NCI-H510A treated with DMSO at 0.1 percent for 48 hours (cell line): ENCODE results near the gene SLC25A43.
A peak's percentile ranks its signal among the peaks of the same experiment; 100 is the strongest.
"Not testable (repeated sequence)": the region's sequence is repeated elsewhere in the genome, so short reads cannot be mapped to it uniquely, and the experiment has no call there.

Source experiments
- DNase-seq: peaks from one replicate; lab custom pipeline; 2025; lab: John Stamatoyannopoulos, UW

SLC25A43 gene

GRCh38 chrX:119410027-119410819 lies 11.1 kb downstream of the SLC25A43 start:
- DNase-seq: peak; percentile 34

- no peak for DNase-seq
Measured at GRCh38 chrX:119410854-119411253, 11.7 kb downstream of the SLC25A43 start.

- no peak for DNase-seq
Measured at GRCh38 chrX:119411959-119412358, 12.8 kb downstream of the SLC25A43 start.

- no peak for DNase-seq
Measured at GRCh38 chrX:119417376-119417775, 18.2 kb downstream of the SLC25A43 start.

GRCh38 chrX:119417842-119418241 lies 18.7 kb downstream of the SLC25A43 start:
- no peak for DNase-seq

DNA sequence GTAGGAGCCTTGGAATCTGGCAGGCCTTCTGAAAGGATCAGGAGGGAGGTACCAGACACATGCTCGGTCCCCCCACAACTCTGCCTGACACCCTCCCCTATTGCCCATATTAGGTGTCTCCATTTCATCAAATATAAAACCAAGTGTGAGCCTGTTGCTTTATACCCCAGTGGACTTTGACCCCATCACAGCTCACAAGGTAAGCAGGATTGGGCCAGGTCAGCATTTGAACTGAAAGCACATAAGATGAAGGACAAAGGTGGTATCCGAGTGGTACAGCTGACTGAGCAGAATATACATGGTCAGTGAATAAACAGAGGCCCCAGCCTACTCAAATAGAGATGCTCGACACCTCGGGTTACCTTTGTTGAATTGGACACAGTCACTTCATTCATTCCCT lies 20.0 kb downstream of the SLC25A43 start:
- no peak for DNase-seq

DNA sequence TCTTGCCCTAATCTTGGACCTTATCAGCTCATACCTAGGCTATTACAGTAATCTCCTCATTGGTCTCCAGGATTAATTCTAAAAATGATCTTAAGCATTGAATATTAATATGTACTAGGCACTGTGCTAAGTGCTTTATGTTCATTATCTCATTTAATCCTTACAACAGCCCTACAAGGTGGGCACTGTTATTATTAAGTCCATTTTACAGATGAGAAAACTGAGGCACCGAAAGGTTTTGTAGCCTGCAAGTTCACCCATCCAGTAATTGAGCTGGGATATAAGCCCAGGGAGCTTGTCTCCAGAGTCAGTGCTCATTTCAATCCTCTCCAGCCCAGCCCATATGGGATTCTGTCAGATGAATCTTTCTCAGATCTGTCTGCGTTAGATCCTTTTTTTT lies 20.8 kb downstream of the SLC25A43 start:
- no peak for DNase-seq

- DNase-seq: no peak
Measured at GRCh38 chrX:119421016-119421705, 22.0 kb downstream of the SLC25A43 start.

DNA sequence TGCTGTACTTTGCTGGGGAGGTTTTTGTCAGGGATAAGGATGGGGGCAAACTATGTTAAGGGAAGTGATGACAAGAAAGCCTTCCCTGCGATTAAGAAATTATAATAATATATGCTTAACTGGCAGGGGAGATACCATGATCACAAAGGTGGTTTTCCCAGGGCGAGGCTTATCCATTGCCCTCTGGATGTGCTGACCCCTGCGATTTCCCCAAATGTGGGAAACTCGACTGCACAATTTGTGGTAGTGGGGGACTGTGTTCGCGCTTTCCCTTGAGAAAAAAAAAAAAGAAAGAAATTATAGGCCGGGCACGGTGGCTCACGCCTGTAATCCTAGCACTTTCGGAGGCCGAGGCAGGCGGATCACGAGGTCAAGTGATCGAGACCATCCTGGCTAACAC lies 24.5 kb downstream of the SLC25A43 start:
- no peak for DNase-seq

DNA sequence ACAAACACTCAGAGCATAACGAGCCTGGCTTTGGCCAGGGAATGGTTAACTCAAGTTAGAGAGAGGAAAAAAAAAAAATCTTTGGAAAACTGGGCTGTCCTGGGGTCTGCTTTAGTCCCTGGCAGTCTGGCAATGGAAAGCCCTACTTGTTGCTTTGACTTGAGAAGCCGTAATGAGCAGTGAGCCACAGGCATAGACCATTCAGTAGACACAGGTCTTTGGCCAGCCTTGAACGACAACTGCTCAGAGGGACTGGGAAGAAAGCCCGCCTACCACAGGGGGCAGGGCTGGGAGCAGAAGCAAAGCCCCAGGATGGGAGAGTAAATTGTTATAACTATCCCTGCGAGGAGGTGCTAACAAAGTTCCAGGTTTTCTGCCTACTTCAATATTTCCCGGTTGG lies 25.9 kb downstream of the SLC25A43 start:
- peak; percentile 38 for DNase-seq

DNA sequence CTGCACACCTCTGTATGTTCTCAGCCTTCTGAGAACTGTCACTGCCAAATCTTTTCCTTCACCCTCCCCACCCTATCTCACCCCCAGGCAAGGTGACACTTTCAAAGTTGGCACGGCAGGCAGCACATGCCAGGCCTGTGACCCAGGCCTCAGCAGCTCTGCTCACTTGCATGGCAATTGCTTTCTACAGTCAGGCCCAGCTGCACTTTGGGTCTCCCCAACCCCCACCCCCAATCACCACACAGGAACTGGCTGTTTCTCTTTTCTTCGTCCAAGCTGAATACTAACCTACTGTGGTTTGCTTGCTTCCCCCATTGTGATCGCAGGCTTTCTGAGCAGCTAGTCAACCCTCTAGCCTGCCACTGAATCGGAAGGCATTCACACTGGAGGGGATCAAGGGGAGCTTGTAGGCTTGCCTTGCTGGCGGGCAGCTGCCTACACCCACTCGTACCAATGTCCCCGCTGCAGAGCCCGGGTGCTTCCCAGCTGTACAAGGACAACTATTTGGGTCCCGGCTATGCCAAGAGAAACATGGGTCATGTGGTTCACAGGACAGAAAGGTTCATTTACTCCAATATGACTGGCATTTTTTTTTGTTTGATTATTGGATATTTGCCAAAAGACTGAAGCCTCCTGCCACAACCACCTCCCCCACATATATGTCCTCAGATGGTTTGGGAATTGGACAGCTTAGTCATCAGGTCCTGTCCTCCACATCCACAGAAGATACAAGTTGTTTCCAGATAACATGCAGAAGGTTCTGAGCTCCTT lies 28.1 kb downstream of the SLC25A43 start:
- DNase-seq: no peak

DNA sequence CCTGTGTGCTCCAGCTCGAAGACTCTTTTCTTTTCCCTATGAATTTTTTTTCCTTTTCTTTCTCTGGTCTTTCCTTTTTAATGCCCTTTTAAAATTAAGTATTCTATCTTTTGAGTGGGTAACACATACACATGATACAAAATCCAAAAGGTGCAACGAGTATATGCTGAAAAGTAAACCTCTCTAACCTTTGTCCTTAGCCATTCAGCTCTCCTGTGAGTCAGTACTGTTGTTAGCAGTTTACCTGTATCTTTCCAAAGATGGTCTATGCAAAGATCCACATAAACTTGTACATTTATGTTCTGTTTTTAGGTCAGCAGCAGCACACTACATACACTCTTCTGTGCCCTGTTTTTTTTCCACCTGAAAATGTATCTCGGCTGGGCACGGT lies 28.7 kb downstream of the SLC25A43 start:
- DNase-seq: no peak

DNA sequence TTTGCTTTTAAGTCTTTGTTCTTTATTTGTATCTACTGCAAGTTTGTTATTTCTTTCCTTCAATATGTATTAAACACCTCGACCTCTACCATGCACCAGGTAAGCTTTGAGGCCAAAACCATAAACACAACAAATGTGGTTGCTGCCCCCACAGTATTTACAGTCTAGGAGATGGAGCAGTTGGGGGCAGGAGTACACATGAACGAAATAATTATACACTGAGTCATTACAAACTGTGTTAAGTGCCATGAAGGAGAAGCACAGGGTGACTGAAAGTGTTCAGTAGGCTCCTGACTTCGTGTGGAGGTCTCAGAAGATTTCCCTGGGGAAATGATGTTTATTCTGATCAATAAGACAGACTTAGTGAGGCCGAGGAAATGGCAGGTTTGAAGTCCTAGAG lies 30.3 kb downstream of the SLC25A43 start:
- no peak for DNase-seq

GRCh38 chrX:119441295-119441694 lies 42.2 kb downstream of the SLC25A43 start:
- not testable (repeated sequence) for DNase-seq

- DNase-seq: no peak
Measured at GRCh38 chrX:119442286-119442685, 43.1 kb downstream of the SLC25A43 start.

DNA sequence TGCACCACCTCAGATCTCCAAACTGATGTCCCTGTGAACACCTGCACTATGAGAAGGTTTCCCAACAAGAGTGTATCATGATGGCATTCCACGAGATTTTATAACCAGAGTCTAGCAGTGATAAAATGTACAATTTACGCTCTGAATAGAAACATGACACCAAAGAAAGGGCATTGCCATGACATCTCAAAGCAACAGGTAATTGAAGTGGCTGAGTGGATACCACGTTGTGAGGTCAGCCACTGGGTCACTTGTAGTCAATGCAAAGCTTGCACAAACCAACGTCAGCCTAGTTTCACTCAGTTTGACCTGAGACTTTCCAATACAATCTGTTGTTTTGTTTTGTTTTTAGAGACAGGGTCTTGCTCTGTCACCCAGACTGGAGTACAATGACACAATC lies 54.1 kb downstream of the SLC25A43 start:
- DNase-seq: no peak

DNA sequence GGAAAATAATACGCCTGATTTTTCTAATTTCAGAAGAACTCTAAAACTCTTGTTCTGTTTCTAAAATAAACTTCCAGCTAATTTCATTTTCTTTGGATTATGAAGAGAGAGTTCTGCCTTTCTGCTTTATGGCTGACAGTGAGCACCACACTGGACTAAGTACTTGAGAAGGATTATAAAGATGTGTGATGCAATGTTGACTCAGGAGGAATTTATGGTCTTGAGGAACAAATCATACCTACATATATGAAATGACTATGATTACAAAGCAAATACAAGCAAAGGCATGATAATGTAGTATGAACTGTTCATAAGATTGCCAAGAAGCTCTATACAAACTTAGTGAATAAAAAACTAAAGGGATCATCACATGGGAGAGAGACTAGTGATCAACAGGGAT lies 56.1 kb downstream of the SLC25A43 start:
- no peak for DNase-seq

- DNase-seq: no peak
Measured at GRCh38 chrX:119459181-119459580, 60.0 kb downstream of the SLC25A43 start.

DNA sequence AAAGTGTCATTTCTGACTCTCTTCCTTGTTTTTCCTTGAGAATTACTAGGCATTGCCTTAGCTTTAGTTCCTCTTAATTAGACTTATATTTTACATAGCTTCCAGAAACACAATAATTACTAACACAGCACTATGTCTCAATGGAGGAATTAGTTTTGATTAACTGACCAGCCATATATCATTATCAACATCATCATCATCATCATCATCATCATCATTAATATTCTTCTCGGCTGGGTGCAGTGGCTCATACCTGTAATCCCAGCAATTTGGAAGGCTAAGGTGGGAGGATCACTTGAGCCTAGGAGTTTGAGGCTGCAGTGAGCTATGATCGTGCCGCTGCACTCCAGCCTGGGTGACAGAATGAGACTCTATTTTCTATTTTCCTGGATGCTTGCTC lies 66.4 kb downstream of the SLC25A43 start:
- DNase-seq: no peak

DNA sequence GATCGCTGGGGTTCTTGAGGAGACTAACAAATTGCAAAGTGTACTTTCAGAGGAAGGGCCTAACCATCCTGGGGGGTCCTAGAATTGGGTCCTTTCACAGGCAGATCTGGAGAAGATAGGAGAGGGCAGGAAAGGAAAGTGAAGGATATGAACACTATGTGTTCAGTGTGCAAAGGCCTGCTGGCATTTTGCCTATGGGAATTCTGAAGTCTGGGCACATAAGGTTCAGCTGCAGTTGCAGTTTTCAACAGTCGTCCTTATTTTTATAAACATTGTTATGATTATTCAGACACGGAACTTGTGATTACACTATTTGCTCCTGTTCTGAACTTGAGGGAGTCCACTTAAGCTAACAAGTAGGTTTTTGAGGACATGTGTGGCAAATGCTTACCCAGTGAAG lies 67.8 kb downstream of the SLC25A43 start:
- no peak for DNase-seq

- no peak for DNase-seq
Measured at GRCh38 chrX:119467433-119467832, 68.3 kb downstream of the SLC25A43 start.

- peak; percentile 73 for DNase-seq
Measured at GRCh38 chrX:119467842-119468550, 68.9 kb downstream of the SLC25A43 start, which contains the start of gene SLC25A5. SLC25A5 (plus strand) TSS chrX:119468444; CDS start chrX:119468516, 72 bp downstream.
